GM12891 (cell line): ENCODE measurements around the gene NPIPB12.
"Not testable (repeated sequence)": the region's sequence is repeated elsewhere in the genome, so short reads cannot be mapped to it uniquely, and the experiment has no call there.

ENCODE experiments used
- PAX5 ChIP-seq: IDR thresholded peaks from 2 replicates; pipeline ENCODE4 v1.6.1; 2011; ENCODE audit warnings: low read length, moderate library complexity, mild to moderate bottlenecking; ENCODE audit not compliant: insufficient read depth, severe bottlenecking
- POLR2A ChIP-seq: IDR thresholded peaks from 2 replicates; pipeline ENCODE4 v1.6.1; 2011; ENCODE audit warnings: low read depth, low read length, control low read depth
- POLR2AphosphoS5 ChIP-seq: IDR thresholded peaks from 2 replicates; pipeline ENCODE4 v1.6.1; 2011; ENCODE audit warnings: low read depth, low read length, control low read depth
- TAF1 ChIP-seq: IDR thresholded peaks from 2 replicates; pipeline ENCODE4 v1.6.1; 2011; ENCODE audit warnings: low read depth, low read length, control low read depth

- TF ChIP-seq POLR2AphosphoS5, POLR2A, TAF1, PAX5: not testable (repeated sequence)
Observed at GRCh38 chr16:29465985-29466824, 40.0 kb downstream of the NPIPB12 start.
